OCI-LY1 (cell line): ENCODE results near the gene SLC30A9.
A peak's percentile ranks its signal among the peaks of the same experiment; 100 is the strongest.

Experiments
- H2AFZ ChIP-seq: fragments of 200-600 bp; sonication (generic), shearing (Covaris generic); 2 replicates; pipeline ENCODE4 v1.6.0; 2014; ENCODE audit warnings: antibody characterized with exemption, mild to moderate bottlenecking, low read length
- H3F3A ChIP-seq: fragments of 200-600 bp; sonication (generic), shearing (Covaris generic); 2 replicates; pipeline ENCODE4 v1.6.0; 2014; ENCODE audit warnings: mild to moderate bottlenecking, antibody characterized with exemption, low read length, moderate library complexity; ENCODE audit not compliant: insufficient read depth
- H3K27ac ChIP-seq: fragments of 200-600 bp; sonication (generic); 2 replicates; pipeline ENCODE4 v1.5.1; 2014; ENCODE audit warnings: low read length, mixed run types, mild to moderate bottlenecking, low read depth; ENCODE audit not compliant: poor library complexity, severe bottlenecking
- H3K27me3 ChIP-seq: fragments of 200-600 bp; sonication (generic); 2 replicates; pipeline ENCODE4 v1.6.0; 2014; ENCODE audit warnings: antibody characterized with exemption, mild to moderate bottlenecking, low read length, moderate library complexity; ENCODE audit not compliant: insufficient read depth
- H3K36me3 ChIP-seq: fragments of 200-600 bp; sonication (generic); 2 replicates; pipeline ENCODE4 v1.6.1; 2014; ENCODE audit warnings: mild to moderate bottlenecking, antibody characterized with exemption, low read length, moderate library complexity, mixed read lengths; ENCODE audit not compliant: insufficient read depth
- H3K4me1 ChIP-seq: fragments of 200-600 bp; sonication (generic); 2 replicates; pipeline ENCODE4 v1.5.1; 2014; ENCODE audit warnings: mild to moderate bottlenecking, low read length, moderate library complexity; ENCODE audit not compliant: insufficient read depth, severe bottlenecking
- H3K4me2 ChIP-seq: fragments of 200-600 bp; sonication (generic), shearing (Covaris generic); 2 replicates; pipeline ENCODE4 v1.6.1; 2014; ENCODE audit warnings: low read length
- H3K4me3 ChIP-seq: fragments of 200-600 bp; sonication (generic); 2 replicates; pipeline ENCODE4 v1.5.1; 2014; ENCODE audit warnings: low read length, low read depth, mild to moderate bottlenecking, mixed read lengths; ENCODE audit not compliant: poor library complexity, severe bottlenecking
- H3K79me2 ChIP-seq: fragments of 200-600 bp; shearing (Covaris generic); 2 replicates; pipeline ENCODE4 v1.6.1; 2016; ENCODE audit warnings: mixed run types, low read length, mixed read lengths; ENCODE audit not compliant: insufficient read depth
- H3K9ac ChIP-seq: fragments of 200-600 bp; sonication (generic), shearing (Covaris generic); 2 replicates; pipeline ENCODE4 v1.6.1; 2014; ENCODE audit warnings: mild to moderate bottlenecking, low read length, mixed read lengths
- H3K9me2 ChIP-seq: fragments of 200-600 bp; sonication (generic), shearing (Covaris generic); 2 replicates; pipeline ENCODE4 v1.6.1; 2014; ENCODE audit warnings: low read depth, mild to moderate bottlenecking, low read length, mixed read lengths
- H3K9me3 ChIP-seq: fragments of 200-600 bp; shearing (Covaris generic); 2 replicates; pipeline ENCODE4 v1.6.1; 2014; ENCODE audit warnings: low read length, mixed read lengths
- H4K20me1 ChIP-seq: fragments of 200-600 bp; sonication (generic), shearing (Covaris generic); 2 replicates; pipeline ENCODE4 v1.6.0; 2016; ENCODE audit warnings: mild to moderate bottlenecking, low read length; ENCODE audit not compliant: insufficient read depth
- CTCF ChIP-seq: fragments of 200-600 bp; sonication (generic), shearing (Covaris generic); IDR thresholded peaks from 2 replicates; pipeline ENCODE4 v1.5.1; 2017; ENCODE audit warnings: mild to moderate bottlenecking, antibody characterized with exemption, low read length, moderate library complexity, mixed read lengths
- EZH2 ChIP-seq: fragments of 200-600 bp; sonication (generic), shearing (Covaris generic); IDR thresholded peaks from 2 replicates; pipeline ENCODE4 v1.8.0; 2017; ENCODE audit warnings: borderline replicate concordance, mixed run types, mild to moderate bottlenecking, antibody characterized with exemption, low read length, moderate library complexity, mixed read lengths

The SLC30A9 gene

GRCh38 chr4:41963105-41963504 is 27.2 kb upstream of the SLC30A9 start:
- H3K9me3 ChIP-seq, result no peaks in the 10 kb centered on the region
- no peak overlapping the region for H3K9ac ChIP-seq
- H3K36me3 ChIP-seq, result no peaks in the 10 kb centered on the region
- H3K4me2 ChIP-seq, result no peak overlapping the region
- H2AFZ ChIP-seq, result no peak overlapping the region
- no peaks in the 10 kb centered on the region for H4K20me1 ChIP-seq
- H3K4me1 ChIP-seq, result no peaks in the 10 kb centered on the region
- no peaks in the 10 kb centered on the region for H3K9me2 ChIP-seq
- H3F3A ChIP-seq, result no peaks in the 10 kb centered on the region; the same call in 1 of the 2 replicates
- H3K4me3 ChIP-seq, result no peak overlapping the region
- H3K27ac ChIP-seq, result no peak overlapping the region
- no peaks in the 10 kb centered on the region for H3K27me3 ChIP-seq
- H3K79me2 ChIP-seq, result no peaks in the 10 kb centered on the region
- TF ChIP-seq CTCF (peak; percentile 60), EZH2 (no peak)

GRCh38 chr4:41964401-41964800 is 25.9 kb upstream of the SLC30A9 start:
- Histone ChIP-seq H3K9ac (no peak overlapping the region), H4K20me1 (no peaks in the 10 kb centered on the region), H3K27me3 (no peaks in the 10 kb centered on the region), H3K27ac (no peak overlapping the region), H3K9me3 (no peaks in the 10 kb centered on the region), H2AFZ (no peak overlapping the region), H3K36me3 (no peaks in the 10 kb centered on the region), H3K4me3 (no peak overlapping the region), H3K4me2 (no peak overlapping the region), H3K4me1 (no peaks in the 10 kb centered on the region), H3K79me2 (no peaks in the 10 kb centered on the region), H3F3A (no peaks in the 10 kb centered on the region; the same call in 1 of the 2 replicates), H3K9me2 (no peaks in the 10 kb centered on the region)
- TF ChIP-seq EZH2 (no peak), CTCF (no peak)

- Histone ChIP-seq H3K27me3 (no peaks in the 10 kb centered on the region), H4K20me1 (no peaks in the 10 kb centered on the region), H3K79me2 (no peaks in the 10 kb centered on the region), H3K27ac (no peak overlapping the region), H3K36me3 (no peaks in the 10 kb centered on the region), H3K4me1 (no peaks in the 10 kb centered on the region), H3K4me2 (no peak overlapping the region), H3K9me3 (no peaks in the 10 kb centered on the region), H3K9ac (no peak overlapping the region), H3K9me2 (no peaks in the 10 kb centered on the region), H3K4me3 (no peak overlapping the region), H3F3A (no peaks in the 10 kb centered on the region; the same call in 1 of the 2 replicates), H2AFZ (no peak overlapping the region)
- no peak for TF ChIP-seq CTCF
- TF ChIP-seq EZH2, result no peak
These were observed 22.9 kb upstream of the SLC30A9 start for GRCh38 chr4:41967392-41967791.
